HG02798 (cell line): Measurements from ENCODE around the gene PAPLN.

Experiments
- ATAC-seq: cut with Tn5 transposase; IDR thresholded peaks from one replicate; pipeline ENCODE4 v1.9.1; 2021; ENCODE audit warnings: mild to moderate bottlenecking; ENCODE audit not compliant: unreplicated experiment, poor library complexity

The PAPLN gene

GRCh38 chr14:73243341-73243740 lies 6.0 kb downstream of the PAPLN start:
- no peak for ATAC-seq

DNA sequence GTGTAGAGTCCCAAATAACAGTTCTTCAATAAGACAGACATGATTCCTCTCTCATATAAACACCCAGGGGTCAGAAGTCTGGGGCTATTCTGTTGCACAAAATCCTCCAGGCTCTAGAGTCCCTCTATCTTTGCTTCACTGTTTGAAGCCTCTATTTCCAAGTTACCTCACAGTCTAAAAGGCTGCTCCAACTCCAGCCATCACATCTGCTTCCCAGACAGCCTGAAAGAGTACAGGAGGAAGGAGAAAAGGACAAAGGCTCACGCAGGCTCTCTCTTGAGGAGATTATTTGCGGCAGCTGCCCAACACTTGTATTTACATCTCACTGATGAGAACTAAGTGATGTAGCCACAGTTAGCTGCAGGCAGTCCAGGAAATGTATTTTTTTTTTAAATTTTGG lies 6.4 kb downstream of the PAPLN start:
- no peak for ATAC-seq

DNA sequence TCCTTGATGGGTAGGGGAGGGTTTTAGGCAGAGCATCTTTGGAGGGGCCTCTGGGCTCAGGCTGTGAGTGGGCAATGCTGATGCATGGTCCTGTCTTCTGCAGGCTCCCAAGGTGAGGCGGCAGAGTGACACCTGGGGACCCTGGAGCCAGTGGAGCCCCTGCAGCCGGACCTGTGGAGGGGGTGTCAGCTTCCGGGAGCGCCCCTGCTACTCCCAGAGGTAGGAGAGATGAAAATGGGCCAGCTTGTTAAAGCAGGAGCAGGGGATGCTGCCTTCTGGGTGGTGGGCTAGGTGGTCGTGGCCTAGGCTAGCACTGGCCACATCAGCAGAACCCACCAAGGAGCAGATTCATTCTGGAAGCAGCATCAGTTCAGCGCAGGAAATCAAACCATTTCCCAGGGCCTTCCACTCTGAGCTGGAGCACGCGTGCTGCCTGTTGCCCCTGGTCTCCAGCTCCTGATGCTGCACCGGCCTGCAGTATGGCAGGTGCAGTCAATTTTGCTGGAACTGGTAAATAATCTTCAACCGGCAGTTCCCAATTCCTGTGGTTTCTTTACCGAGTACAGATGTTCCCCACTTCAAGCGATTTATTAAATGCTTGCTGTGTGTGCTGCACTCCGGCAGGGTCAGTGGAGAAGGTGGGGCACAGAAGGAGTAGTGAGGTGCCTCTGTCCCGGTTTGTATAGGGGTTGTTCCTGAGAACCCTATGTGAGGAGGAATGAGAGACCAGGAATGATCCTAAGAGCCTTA lies 7.4 kb downstream of the PAPLN start:
- ATAC-seq: no peak

GRCh38 chr14:73245480-73246325 lies 8.4 kb downstream of the PAPLN start:
- peak; percentile 73 for ATAC-seq

- no peak for ATAC-seq
Observed at GRCh38 chr14:73246387-73247150, 9.3 kb downstream of the PAPLN start.

- ATAC-seq: peak; percentile 26
Observed at GRCh38 chr14:73248108-73248868, 11.0 kb downstream of the PAPLN start.

GRCh38 chr14:73249108-73249507 lies 11.8 kb downstream of the PAPLN start:
- no peak for ATAC-seq

GRCh38 chr14:73249564-73250316 lies 12.4 kb downstream of the PAPLN start:
- no peak for ATAC-seq

DNA sequence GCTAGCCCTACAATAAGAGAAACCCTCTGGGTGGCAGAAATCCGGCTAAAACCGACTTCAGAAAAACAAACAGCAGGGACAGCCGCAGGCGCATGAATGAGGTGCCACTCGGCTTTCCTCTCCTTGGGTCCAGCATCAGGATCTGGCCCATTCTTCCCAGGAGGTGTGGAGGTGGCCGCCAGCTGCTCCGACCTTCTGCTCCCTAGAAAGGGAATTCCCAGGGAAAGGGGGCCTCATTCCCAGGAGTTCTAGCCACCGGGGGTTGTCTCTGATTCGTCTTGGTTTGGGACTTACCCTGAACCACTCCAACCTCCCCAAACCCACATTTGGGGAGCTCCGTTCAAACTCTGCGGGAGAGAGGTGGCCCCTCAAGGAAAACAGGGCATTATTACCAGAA lies 13.0 kb downstream of the PAPLN start:
- no peak for ATAC-seq

DNA sequence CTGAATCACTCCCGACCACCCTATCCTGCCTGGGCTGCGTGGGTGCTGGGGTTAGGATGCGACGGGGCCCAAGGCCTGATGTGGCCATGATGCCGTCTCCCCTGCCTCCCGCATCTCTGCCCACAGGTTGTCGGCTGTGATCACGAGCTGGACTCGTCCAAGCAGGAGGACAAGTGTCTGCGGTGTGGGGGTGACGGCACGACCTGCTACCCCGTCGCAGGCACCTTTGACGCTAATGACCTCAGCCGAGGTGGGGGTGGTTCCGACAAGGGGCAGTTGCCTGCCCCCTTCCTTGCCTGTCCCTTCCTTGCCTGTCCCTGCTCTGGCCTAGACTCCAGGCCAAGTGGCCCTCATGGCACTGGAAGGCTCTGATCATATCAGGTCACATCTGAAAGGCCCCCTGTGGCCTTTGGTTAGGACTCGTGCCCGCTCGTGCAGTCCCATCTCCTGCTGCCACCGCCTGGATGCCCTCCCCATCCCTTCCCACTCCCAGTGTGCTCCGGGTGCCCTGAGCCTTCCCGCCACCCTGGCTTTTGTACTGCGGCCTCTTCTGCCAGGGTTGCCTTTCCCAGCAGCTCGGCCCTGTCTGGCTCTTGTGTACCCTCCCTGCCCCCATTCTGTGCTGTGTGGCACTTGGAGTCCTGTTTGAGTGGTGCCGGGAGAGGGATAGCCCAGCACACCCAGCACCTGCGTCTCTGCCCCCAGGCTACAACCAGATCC lies 13.6 kb downstream of the PAPLN start:
- ATAC-seq: no peak

DNA sequence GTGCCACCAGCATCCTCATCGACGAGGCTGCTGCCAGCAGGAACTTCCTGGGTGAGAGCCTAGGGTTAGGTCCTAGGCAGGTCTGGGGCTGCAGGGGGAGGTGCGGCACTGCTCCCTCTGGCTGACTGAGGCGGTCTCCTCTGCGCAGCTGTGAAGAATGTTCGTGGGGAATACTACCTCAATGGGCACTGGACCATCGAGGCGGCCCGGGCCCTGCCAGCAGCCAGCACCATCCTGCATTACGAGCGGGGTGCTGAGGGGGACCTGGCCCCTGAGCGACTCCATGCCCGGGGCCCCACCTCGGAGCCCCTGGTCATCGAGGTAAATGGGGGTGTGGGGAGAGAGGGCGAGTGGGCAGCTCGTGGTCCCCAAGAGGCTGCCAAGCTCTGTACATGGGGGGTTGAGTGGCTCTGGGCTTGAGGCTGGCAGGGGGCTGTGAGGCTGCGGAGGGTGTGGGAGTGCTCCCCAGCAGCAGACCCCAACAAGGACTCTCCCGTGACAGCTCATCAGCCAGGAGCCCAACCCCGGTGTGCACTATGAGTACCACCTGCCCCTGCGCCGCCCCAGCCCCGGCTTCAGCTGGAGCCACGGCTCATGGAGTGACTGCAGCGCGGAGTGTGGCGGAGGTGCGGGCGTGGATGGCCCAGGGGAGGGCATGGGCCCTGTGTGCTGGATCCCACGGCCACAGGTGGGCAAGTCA lies 14.4 kb downstream of the PAPLN start:
- no peak for ATAC-seq

DNA sequence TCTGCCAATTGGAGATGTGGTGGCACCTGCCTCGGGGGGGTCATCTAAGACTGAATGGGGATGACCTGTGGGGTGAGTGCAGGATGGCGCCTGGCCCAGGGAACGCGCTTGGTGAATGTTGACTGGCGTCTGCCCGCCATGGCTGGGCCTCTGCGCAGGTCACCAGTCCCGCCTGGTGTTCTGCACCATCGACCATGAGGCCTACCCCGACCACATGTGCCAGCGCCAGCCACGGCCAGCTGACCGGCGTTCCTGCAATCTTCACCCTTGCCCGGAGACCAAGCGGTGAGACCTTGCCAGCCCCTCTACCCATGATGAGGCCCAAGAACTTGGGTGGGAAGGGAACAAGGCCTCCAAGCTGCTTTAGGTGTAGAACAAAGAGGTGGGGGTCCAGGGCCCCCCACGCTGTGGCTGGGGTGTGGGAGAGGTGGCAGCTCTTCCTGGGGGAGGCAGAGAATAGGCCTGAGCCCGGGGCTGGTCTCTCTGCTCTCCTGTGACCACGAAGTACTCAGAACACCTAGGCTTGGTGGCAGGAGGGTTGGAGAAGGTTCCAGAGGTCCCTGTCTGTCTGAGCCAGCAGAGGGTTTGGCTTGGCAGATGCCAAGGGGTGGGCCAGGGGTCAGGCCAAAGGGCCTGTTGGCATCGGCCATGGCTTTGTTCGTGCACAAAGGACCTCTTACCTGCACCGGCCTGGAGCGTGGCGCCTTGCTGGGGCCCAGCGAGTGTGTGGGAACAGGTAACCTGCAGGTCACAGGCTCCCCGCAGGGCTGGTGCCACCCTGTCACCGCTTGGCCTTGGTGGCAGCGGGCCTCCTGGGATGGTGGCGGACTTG lies 15.4 kb downstream of the PAPLN start:
- ATAC-seq: no peak

GRCh38 chr14:73253323-73253610 lies 16.0 kb downstream of the PAPLN start:
- no peak for ATAC-seq

- no peak for ATAC-seq
Observed at GRCh38 chr14:73253721-73254120, 16.4 kb downstream of the PAPLN start.

GRCh38 chr14:73254247-73255004 lies 17.1 kb downstream of the PAPLN start:
- no peak for ATAC-seq

GRCh38 chr14:73255005-73255400 lies 17.7 kb downstream of the PAPLN start:
- ATAC-seq: no peak

- no peak for ATAC-seq
Observed at GRCh38 chr14:73255693-73256225, 18.5 kb downstream of the PAPLN start.
